Sigmoid colon (tissue), 4 donors: ENCODE measurements around the gene HOXB4.
A peak's percentile ranks its signal among the peaks of the same experiment; 100 is the strongest.

Source experiments
- EP300 ChIP-seq, 4 donors: sonication (generic); formaldehyde crosslinking; IDR thresholded peaks; one replicate each; pipeline ENCODE4 v1.6.1; 2017; ENCODE audit warnings: antibody characterized with exemption in 4 of 4
- POLR2A ChIP-seq, 2 donors: fragments of 450-650 bp; IDR thresholded peaks; one replicate each; pipeline ENCODE4 v1.6.1; 2016; ENCODE audit warnings: antibody characterized with exemption in 2 of 2, mild to moderate bottlenecking in 2 of 2, moderate library complexity in 2 of 2
- POLR2AphosphoS5 ChIP-seq, 4 donors: sonication (generic); formaldehyde crosslinking; IDR thresholded peaks; one replicate each; pipeline ENCODE4 v1.6.1; 2017; ENCODE audit warnings: antibody characterized with exemption in 4 of 4
- TF ChIP-seq, protein P1 (sequence below), 4 experiments: fragments of 450-650 bp in 3 of 4; fragments of 200-600 bp in 1 of 4; IDR thresholded peaks; one replicate each; pipeline ENCODE4 v1.5.1; 2016 to 2019; ENCODE audit warnings: antibody characterized with exemption in 4 of 4, mild to moderate bottlenecking in 3 of 4, moderate library complexity in 2 of 4

DNA sequence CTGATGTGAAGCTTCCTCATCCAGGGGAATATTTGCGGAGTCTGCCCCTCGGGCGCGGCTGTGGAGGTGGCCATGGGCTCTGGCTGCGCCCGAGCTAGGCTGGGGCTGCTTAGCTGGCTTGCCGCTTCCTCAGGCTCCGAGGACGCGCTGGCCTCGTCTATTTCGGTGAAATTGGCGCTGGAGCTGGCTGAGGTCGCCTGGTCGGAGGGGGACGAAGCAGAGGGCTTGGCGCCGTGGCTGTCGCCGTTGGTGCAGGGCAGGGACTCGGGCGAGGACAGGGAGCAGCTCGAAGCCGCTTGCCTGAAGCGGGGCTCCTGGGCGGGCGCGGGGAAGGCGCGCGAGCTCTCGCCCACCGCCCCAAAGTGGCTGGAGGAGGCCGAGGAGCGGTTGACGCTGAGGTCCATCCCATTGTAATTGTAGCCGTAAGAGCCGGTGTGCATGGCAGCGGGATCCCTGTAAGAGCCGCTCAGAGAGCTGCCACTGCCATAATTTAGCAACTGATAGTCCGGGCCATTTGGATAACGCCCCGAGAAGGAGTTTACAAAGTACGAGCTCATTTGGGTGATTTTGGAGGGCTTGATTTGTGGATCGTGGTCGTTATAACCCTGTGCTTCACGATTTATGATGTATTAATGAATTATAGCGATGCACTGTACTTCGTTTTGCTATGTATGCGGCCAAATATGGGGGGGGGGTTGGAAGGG is 15.1 kb upstream of the HOXB4 start, which contains the start of gene HOXB5:
- TF ChIP-seq, protein P1, sequence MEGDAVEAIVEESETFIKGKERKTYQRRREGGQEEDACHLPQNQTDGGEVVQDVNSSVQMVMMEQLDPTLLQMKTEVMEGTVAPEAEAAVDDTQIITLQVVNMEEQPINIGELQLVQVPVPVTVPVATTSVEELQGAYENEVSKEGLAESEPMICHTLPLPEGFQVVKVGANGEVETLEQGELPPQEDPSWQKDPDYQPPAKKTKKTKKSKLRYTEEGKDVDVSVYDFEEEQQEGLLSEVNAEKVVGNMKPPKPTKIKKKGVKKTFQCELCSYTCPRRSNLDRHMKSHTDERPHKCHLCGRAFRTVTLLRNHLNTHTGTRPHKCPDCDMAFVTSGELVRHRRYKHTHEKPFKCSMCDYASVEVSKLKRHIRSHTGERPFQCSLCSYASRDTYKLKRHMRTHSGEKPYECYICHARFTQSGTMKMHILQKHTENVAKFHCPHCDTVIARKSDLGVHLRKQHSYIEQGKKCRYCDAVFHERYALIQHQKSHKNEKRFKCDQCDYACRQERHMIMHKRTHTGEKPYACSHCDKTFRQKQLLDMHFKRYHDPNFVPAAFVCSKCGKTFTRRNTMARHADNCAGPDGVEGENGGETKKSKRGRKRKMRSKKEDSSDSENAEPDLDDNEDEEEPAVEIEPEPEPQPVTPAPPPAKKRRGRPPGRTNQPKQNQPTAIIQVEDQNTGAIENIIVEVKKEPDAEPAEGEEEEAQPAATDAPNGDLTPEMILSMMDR (IDR thresholded peaks at IDR 0.05) = no peak
- TF ChIP-seq POLR2AphosphoS5 (IDR thresholded peaks at IDR 0.05) (peak in 3 of 4 donors; percentile 12 to 42 (median 19)), POLR2A (IDR thresholded peaks at IDR 0.05) (no peak), EP300 (IDR thresholded peaks at IDR 0.05) (no peak)
